ENCODE data around the gene TPSB2.

The TPSB2 gene

GRCh38 chr16:1221628-1222552 is 8.1 kb downstream of the TPSB2 start:
- TF ChIP-seq CTCF (conservative IDR thresholded peaks at IDR 0.05; ENCODE audit: low read depth, low read length) = no peak
- peak; percentile 7 for DNase-seq (ENCODE audit: low read depth)
- H3K4me3 ChIP-seq (ENCODE audit: low read depth, low read length) = no peak overlapping the region

- TF ChIP-seq CTCF (conservative IDR thresholded peaks at IDR 0.05; ENCODE audit: low read depth, low read length) = no peak
- no peak overlapping the region for H3K4me3 ChIP-seq (ENCODE audit: low read depth, low read length)
- DNase-seq (ENCODE audit: low read depth) = no peak
Observed at GRCh38 chr16:1220841-1221627, 8.9 kb downstream of the TPSB2 start.

- TF ChIP-seq CTCF (conservative IDR thresholded peaks at IDR 0.05; ENCODE audit: low read depth, low read length) = no peak
- DNase-seq (ENCODE audit: low read depth) = no peak
- H3K4me3 ChIP-seq (ENCODE audit: low read depth, low read length) = no peak overlapping the region
Observed at GRCh38 chr16:1220098-1220728, 9.8 kb downstream of the TPSB2 start.

- DNase-seq (ENCODE audit: low read depth) = no peak
- TF ChIP-seq CTCF (conservative IDR thresholded peaks at IDR 0.05; ENCODE audit: low read depth, low read length) = no peak
Observed at GRCh38 chr16:1218930-1219611, 10.9 kb downstream of the TPSB2 start.

GRCh38 chr16:1218061-1218929 is 11.7 kb downstream of the TPSB2 start:
- TF ChIP-seq CTCF (conservative IDR thresholded peaks at IDR 0.05; ENCODE audit: low read depth, low read length) = no peak
- no peak for DNase-seq (ENCODE audit: low read depth)
- H3K4me3 ChIP-seq (ENCODE audit: low read depth, low read length) = no peak overlapping the region

More at GRCh38 chr16:1218930-1219611, 10.9 kb downstream of the TPSB2 start:
- no peak overlapping the region for H3K4me3 ChIP-seq (ENCODE audit: low read depth, low read length)

- H3K4me3 ChIP-seq (ENCODE audit: low read depth, low read length) = no peak overlapping the region
- no peak for DNase-seq (ENCODE audit: low read depth)
- TF ChIP-seq CTCF (conservative IDR thresholded peaks at IDR 0.05; ENCODE audit: low read depth, low read length) = no peak
Observed at GRCh38 chr16:1217526-1217925, 12.5 kb downstream of the TPSB2 start.

Data from choroid plexus epithelial cell (primary cell).